NCI-H345 treated with DMSO at 0.1 percent for 48 hours (cell line): ENCODE data around the gene FBXW8.

Experiments used
- DNase-seq: peaks from one replicate; lab custom pipeline; 2025; ENCODE audit not compliant: unreplicated experiment; lab: John Stamatoyannopoulos, UW

FBXW8 gene

GRCh38 chr12:117019866-117020265 is 109.1 kb downstream of the FBXW8 start:
- no peak for DNase-seq

GRCh38 chr12:117020536-117021220 is 109.9 kb downstream of the FBXW8 start:
- DNase-seq, result no peak

- no peak for DNase-seq
These were observed 111.7 kb downstream of the FBXW8 start for GRCh38 chr12:117022465-117022864.

- no peak for DNase-seq
These were observed 113.5 kb downstream of the FBXW8 start for GRCh38 chr12:117023998-117024960.

- DNase-seq, result no peak
These were observed 114.3 kb downstream of the FBXW8 start for GRCh38 chr12:117024961-117025480.

- DNase-seq, result peak; percentile 63
These were observed 114.9 kb downstream of the FBXW8 start for GRCh38 chr12:117025481-117026151.

GRCh38 chr12:117026343-117026742 is 115.6 kb downstream of the FBXW8 start:
- DNase-seq, result no peak

- DNase-seq, result no peak
These were observed 116.1 kb downstream of the FBXW8 start for GRCh38 chr12:117026921-117027250.

GRCh38 chr12:117027251-117028086 is 116.7 kb downstream of the FBXW8 start:
- DNase-seq, result no peak

GRCh38 chr12:117028254-117028653 is 117.5 kb downstream of the FBXW8 start:
- DNase-seq, result no peak

GRCh38 chr12:117030187-117030900 is 119.6 kb downstream of the FBXW8 start:
- no peak for DNase-seq

GRCh38 chr12:117031843-117032592 is 121.3 kb downstream of the FBXW8 start:
- DNase-seq, result no peak

- DNase-seq, result peak; percentile 24
These were observed 122.0 kb downstream of the FBXW8 start for GRCh38 chr12:117032593-117033381.

- DNase-seq, result peak; percentile 31
These were observed 122.9 kb downstream of the FBXW8 start for GRCh38 chr12:117033382-117034221.

- DNase-seq, result no peak
These were observed 123.5 kb downstream of the FBXW8 start for GRCh38 chr12:117034249-117034648.

GRCh38 chr12:117034701-117035151 is 124.0 kb downstream of the FBXW8 start:
- peak; percentile 5 for DNase-seq

GRCh38 chr12:117035287-117035686 is 124.5 kb downstream of the FBXW8 start:
- no peak for DNase-seq
